ENCODE data around the gene MC1R.

DNA sequence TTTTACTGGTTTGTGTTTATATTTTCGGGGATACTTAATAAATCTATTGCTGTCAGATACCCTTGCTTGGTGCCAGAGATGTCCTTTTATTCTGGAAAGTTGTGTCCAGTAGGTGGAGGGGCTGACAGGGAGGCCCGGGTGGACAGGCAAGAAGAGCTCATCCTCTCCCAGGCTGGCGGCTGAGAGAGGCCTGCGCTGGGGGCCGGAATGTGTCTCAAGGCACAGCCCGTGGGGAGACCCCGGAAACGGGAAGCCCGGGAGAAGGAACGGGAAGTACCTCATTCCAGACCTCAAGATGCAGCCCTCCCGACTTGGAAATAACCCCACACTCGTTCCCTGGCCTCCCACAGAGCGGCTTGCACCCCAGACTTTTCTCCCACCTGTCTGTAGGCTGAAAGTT is 17.4 kb downstream of the MC1R start:
- TF ChIP-seq POLR2AphosphoS5 (IDR thresholded peaks at IDR 0.05; ENCODE audit: low read depth, low read length) (no peak), POLR2A (IDR thresholded peaks at IDR 0.05; ENCODE audit: low read depth, low read length) (no peak), TAF1 (IDR thresholded peaks at IDR 0.05; ENCODE audit: low read depth, low read length) (no peak), POU2F2 (IDR thresholded peaks at IDR 0.05; ENCODE audit: low read depth, low read length) (no peak), SPI1 (IDR thresholded peaks at IDR 0.05; ENCODE audit: low read depth, low read length) (no peak)

Data from GM12891 (cell line).